HG02798 (cell line): ENCODE results near the gene REC114.
"Not testable (repeated sequence)": the region's sequence is repeated elsewhere in the genome, so short reads cannot be mapped to it uniquely, and the experiment has no call there.

ENCODE experiments used
- ATAC-seq: cut with Tn5 transposase; IDR thresholded peaks from one replicate; pipeline ENCODE4 v1.9.1; 2021; ENCODE audit warnings: mild to moderate bottlenecking; ENCODE audit not compliant: unreplicated experiment, poor library complexity

Gene REC114

DNA sequence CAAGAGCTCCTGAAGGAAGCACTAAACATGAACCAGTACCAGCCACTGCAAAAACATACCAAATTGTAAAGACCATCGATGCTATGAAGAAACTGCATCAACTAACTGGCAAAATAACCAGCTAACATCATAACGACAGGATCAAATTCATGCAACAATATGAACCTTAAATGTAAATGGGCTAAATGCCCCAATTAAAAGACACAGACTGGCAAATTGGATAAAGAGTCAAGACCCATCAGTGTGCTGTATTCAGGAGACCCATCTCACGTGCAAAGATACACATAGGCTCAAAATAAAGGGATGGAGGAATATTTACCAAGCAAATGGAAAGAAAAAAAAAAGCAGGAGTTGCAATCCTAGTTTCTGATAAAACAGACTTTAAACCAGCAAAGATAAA is 7.0 kb downstream of the REC114 start:
- not testable (repeated sequence) for ATAC-seq

- ATAC-seq = no peak
Measured at GRCh38 chr15:73454096-73454495, 11.1 kb downstream of the REC114 start.

DNA sequence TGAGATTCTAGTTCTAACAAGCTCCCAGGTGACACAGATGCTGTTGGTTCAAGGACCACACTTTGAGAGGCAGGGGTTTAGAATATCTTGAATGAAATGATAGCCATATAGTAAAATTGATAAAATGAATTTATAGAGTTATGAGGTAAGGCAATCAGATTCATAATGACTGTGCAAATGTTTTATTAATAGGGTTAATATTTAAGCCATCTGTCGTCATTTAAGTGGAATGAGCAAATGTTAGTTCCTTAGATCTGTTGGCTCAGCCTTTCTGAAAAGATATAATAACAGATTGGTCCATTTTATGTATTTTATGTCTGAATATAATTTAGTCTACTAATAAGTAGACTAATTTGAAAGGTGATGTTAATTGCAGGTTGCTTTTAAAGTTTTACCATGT is 12.9 kb downstream of the REC114 start:
- ATAC-seq = no peak

GRCh38 chr15:73457334-73457733 is 14.4 kb downstream of the REC114 start:
- ATAC-seq = no peak

DNA sequence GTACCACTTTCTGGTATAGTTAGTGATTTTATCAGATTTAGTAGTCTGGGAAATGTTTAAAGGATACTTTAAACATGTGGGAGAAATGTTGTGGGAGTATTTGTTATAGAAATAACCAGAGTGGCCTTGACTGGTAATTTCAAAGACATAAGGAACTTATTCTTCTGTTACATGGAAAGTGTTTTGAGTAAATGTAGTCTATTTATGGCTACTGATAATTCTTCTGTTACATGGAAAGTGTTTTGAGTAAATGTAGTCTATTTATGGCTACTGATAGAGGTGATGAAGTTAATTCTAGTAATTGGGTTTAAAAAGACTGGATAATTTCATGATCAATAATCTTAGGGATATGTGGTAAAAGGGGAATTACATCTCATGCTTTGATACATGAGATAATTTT is 17.7 kb downstream of the REC114 start:
- no peak for ATAC-seq

DNA sequence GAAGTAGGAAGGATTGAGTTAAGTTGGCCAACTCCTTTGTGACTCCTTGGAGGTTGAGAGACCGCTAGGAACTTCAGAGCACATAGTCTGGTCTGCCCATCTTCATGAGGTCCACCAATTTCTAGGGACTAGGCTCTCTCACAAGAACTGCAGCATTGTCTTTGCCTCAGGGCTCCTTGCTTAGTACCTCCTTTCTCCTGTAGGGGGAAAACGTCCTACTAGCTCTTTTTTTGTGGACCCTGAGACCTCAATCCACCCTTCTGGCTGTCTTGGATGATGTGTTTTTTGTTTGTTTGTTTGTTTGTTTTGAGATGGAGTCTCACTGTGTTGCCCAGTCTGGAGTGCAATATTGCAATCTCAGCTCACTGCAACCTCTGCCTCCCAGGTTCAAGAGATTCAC is 21.6 kb downstream of the REC114 start:
- no peak for ATAC-seq

DNA sequence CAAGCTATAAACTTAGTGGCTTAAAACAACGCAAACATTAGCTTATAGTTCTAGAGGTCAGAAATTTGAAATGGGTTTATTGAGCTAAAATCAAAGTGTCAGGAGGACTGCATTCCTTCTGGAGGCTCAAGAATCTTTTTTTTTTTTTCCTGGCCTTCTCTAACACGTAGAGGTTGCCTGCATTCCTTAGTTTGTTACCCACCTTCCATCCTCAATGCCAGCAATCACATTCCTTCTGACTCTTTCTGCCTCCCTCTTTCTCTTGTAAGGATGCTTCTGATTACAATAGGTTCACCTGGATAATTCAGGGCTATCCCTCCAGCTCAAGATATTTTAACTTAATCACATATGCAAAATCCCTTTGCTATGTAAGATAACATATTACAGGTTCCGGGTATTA is 24.8 kb downstream of the REC114 start:
- no peak for ATAC-seq

- ATAC-seq = no peak
Measured at GRCh38 chr15:73474785-73475184, 31.8 kb downstream of the REC114 start.

GRCh38 chr15:73476704-73477216 is 33.8 kb downstream of the REC114 start:
- ATAC-seq = no peak

GRCh38 chr15:73480050-73480449 is 37.1 kb downstream of the REC114 start:
- no peak for ATAC-seq

DNA sequence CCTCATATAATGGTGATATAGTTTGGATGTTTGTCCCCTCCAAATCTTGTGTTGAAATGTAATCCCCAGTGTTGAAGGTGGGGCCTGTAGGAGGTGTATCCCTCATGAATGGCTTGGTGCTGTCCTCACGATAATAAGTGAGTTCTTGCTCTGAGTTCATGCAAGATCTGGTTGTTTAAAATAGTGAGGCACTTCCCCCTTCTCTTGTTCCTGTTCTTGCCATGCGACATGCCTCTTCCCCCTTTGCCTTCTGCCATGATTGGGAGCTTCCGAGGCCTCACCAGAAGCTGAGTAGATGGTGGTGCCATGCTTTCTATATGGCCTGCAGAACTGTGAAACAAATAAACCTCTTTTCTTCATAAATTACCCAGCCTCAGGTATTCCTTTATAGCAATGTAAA is 39.2 kb downstream of the REC114 start:
- no peak for ATAC-seq

GRCh38 chr15:73483053-73483452 is 40.1 kb downstream of the REC114 start:
- no peak for ATAC-seq

GRCh38 chr15:73485372-73485771 is 42.4 kb downstream of the REC114 start:
- ATAC-seq = no peak

DNA sequence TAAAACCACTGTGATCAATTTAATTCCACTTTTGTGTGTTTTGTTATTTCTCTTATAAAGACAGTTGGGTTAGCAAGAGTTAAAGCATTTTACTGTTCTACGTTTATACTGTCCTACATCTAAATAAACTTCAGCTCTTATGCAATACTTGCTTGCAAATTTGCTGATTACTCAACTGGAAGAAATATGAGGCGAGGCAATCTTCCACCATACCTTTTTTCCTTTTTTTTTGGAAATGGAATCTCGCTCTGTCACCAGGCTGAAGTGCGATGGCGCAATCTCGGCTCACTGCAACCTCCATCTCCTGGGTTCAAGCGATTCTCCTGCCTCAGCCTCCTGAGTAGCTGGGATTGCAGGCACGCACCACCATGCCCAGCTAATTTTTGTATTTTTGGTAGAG is 42.9 kb downstream of the REC114 start:
- not testable (repeated sequence) for ATAC-seq

- no peak for ATAC-seq
Measured at GRCh38 chr15:73488698-73489097, 45.7 kb downstream of the REC114 start.

DNA sequence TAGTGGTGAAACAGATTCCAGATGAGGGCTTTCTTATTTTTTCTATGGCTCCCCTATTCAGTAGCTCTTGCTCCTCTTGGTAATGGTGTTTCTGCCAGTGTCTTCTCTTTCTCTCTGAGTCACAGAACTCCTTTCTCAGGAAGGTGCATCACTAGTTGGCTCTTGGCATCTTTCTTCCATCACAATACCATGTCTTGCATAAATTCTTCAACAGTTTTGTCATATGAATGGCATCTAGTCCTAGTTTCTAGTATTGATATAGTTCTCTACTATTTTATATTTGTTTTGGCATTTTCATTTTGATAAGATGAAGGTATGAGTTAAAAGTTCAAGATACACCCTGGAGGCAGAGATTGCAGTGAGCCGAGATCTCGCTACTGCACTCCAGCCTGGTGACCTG is 51.0 kb downstream of the REC114 start:
- no peak for ATAC-seq

GRCh38 chr15:73495181-73495580 is 52.2 kb downstream of the REC114 start:
- no peak for ATAC-seq

DNA sequence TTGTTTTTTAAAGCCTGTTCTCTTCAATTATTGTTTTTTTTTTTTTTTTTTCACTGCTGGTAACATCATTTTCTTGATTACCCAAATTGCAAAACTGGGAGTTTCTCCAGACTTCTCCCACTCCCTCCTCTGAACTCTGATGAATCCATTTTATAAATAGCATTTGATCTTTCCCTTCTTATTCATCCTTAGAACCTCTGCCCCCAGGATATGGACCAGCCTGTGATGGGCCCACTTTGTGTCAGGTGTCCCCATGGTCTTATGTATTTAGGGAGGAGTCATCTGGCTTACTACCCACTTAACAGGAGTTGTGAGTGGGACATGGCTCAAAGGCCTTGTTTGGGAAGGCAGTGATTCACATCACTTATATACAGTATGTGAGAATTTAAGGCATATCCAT is 57.7 kb downstream of the REC114 start:
- ATAC-seq = no peak

DNA sequence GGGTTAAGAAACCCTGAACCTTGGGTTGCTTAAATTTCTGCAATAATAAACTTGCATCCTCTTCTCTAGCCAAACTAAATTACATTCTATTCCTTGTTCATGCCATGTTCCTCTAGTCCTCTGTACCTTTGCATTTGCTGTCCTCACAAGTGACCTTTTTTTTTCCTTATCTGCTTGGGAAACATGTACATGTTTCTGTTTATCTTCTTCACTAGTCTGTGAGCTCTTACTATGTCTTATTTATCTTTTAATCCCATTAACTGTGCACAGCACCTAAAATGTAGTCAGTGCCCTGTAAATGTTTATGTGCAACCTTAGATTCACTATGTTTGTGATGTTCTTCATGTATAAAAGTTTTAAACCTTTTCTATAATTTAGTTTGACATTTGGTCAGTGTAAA is 61.9 kb downstream of the REC114 start:
- ATAC-seq = no peak

DNA sequence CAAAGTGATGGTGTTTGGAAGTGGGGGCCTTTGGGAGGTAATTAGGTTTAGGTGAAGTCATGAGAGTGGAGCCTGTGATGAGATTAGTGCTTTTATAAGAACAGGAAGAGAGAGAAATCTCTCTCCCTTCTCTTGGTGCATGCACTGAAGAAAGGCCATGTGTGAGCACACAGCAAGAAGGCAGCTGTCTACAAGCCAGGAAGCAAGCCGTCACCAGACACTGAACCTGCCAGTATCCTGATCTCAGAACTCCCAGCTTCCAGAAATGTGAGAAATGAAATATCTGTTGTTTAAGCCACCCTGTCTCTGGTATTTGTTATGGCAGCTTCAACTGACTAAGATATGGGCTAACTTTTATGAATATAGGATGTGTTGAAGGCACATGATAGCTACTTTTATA is 72.6 kb downstream of the REC114 start:
- ATAC-seq = no peak

DNA sequence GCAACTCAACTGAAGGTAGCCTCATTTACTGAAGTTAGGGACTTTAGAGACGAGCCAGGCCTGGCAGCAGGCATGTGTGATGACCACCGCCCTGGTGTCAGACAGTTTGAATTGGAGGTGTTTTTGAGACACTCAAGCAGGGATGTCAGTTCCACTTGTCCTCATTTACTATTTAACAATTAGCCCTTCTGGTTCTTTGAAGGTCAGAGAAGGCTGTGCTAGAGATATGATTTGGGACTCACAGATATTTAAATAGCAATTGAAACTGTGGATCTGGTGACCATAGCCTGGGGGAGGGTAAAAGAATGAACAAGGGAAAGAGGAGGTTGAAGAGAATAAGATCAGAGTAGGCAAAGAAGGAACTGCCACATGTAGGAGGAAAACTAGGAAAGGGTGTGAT is 74.6 kb downstream of the REC114 start:
- ATAC-seq = no peak

DNA sequence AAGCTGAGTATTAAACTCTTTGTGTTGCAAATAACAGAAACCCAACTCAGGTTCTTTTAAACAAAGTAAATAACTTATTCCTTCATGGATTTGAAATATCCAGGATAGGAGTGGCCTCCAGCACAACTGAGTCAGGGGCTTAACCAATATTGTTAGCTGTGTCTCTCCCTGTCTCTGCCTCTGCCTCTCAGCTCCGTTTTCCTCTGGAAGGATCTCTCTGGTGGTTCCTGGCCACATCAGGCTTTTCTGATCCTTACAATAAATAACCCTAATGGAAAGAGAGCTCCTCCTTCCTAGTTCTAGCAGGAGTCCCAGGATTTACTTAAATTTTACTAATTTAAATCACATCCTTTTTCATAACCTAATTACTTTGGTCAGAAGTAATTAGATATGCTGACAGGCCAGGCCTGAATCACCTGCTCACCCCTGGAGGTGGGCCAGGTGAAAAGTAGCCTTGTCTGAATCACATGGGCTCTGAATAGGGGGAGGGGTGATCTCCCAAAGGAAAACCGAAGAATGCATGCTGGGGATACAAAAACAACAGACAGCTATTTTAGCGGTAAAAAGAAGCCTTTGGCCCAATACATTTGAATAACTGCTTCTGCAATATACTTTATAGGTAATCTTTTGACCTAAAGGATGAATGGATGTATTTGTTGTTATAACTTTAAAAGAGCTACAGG is 75.4 kb downstream of the REC114 start:
- no peak for ATAC-seq
